ENCODE measurements around the gene ERG. TPM values are rescaled to one million over a fixed set of nuclear protein-coding genes. Genes with fewer than 3 reads are reported as not detected.

ERG gene
- total RNA-seq, 2 experiments from 2014 or later: not detected

- no peaks in the 10 kb centered on the region for H3K36me3 Mint-ChIP-seq (ENCODE audit: low read depth)
- H3K27ac Mint-ChIP-seq: no peak overlapping the region
- ATAC-seq (ENCODE audit: poor library complexity) (no peak), DNase-seq (no peak)
- POLR2A ChIA-PET: no interaction called here
- no peaks in the 10 kb centered on the region for H3K4me1 Mint-ChIP-seq (ENCODE audit: low read depth)
- intact Hi-C loops (cut with DNase I, micrococcal nuclease): no loop called here
- no peaks in the 10 kb centered on the region for H3K4me1 ChIP-seq (ENCODE audit: insufficient read depth, low read length)
- H3K9me3 Mint-ChIP-seq: no peaks in the 10 kb centered on the region
- no peaks in the 10 kb centered on the region for H3K27me3 ChIP-seq (ENCODE audit: control insufficient read depth in 1 of 2, insufficient read depth in 2 of 2, low read length in 2 of 2)
- no peak for TF ChIP-seq CTCF (IDR thresholded peaks at IDR 0.05)
- H3K4me3 ChIP-seq (ENCODE audit: low read length): no peak overlapping the region
- CTCF ChIA-PET: no interaction called here
- no peak overlapping the region for H3K27ac ChIP-seq (ENCODE audit: low read depth in 1 of 2, low read length in 2 of 2)
- no peaks in the 10 kb centered on the region for H3K27me3 Mint-ChIP-seq
- no peaks in the 10 kb centered on the region for H3K36me3 ChIP-seq (ENCODE audit: insufficient read depth, low read length)
- no peak overlapping the region for H3K4me3 Mint-ChIP-seq
- no peaks in the 10 kb centered on the region for H3K9me3 ChIP-seq (ENCODE audit: control insufficient read depth in 1 of 2, insufficient read depth in 1 of 2, low read length in 2 of 2)
Observed at GRCh38 chr21:38346286-38346685, 152.0 kb downstream of the ERG start.

GRCh38 chr21:38343691-38344090, 154.6 kb downstream of the ERG start:
- intact Hi-C loops (cut with DNase I, micrococcal nuclease): no loop called here
- no peak for ATAC-seq (ENCODE audit: poor library complexity)
- no peaks in the 10 kb centered on the region for H3K36me3 Mint-ChIP-seq (ENCODE audit: low read depth)
- no peaks in the 10 kb centered on the region for H3K27me3 Mint-ChIP-seq
- CTCF ChIA-PET: no interaction called here
- no peaks in the 10 kb centered on the region for H3K4me1 ChIP-seq (ENCODE audit: insufficient read depth, low read length)
- no peak overlapping the region for H3K4me3 ChIP-seq (ENCODE audit: low read length)
- H3K9me3 ChIP-seq (ENCODE audit: control insufficient read depth in 1 of 2, insufficient read depth in 1 of 2, low read length in 2 of 2): no peaks in the 10 kb centered on the region
- no peaks in the 10 kb centered on the region for H3K27me3 ChIP-seq (ENCODE audit: control insufficient read depth in 1 of 2, insufficient read depth in 2 of 2, low read length in 2 of 2)
- no peak for TF ChIP-seq CTCF (IDR thresholded peaks at IDR 0.05)
- H3K36me3 ChIP-seq (ENCODE audit: insufficient read depth, low read length): no peaks in the 10 kb centered on the region
- POLR2A ChIA-PET: no interaction called here
- no peak for DNase-seq
- H3K27ac Mint-ChIP-seq: no peak overlapping the region
- H3K4me3 Mint-ChIP-seq: no peak overlapping the region
- no peaks in the 10 kb centered on the region for H3K9me3 Mint-ChIP-seq
- no peak overlapping the region for H3K27ac ChIP-seq (ENCODE audit: low read depth in 1 of 2, low read length in 2 of 2)
- H3K4me1 Mint-ChIP-seq (ENCODE audit: low read depth): no peaks in the 10 kb centered on the region

- Mint-ChIP-seq H3K27ac (no peak overlapping the region), H3K9me3 (no peaks in the 10 kb centered on the region), H3K36me3 (ENCODE audit: low read depth) (no peaks in the 10 kb centered on the region), H3K4me1 (ENCODE audit: low read depth) (no peaks in the 10 kb centered on the region), H3K27me3 (no peaks in the 10 kb centered on the region), H3K4me3 (no peak overlapping the region)
- no peaks in the 10 kb centered on the region for H3K9me3 ChIP-seq (ENCODE audit: control insufficient read depth in 1 of 2, insufficient read depth in 1 of 2, low read length in 2 of 2)
- POLR2A ChIA-PET: no interaction called here
- H3K27me3 ChIP-seq (ENCODE audit: control insufficient read depth in 1 of 2, insufficient read depth in 2 of 2, low read length in 2 of 2): no peaks in the 10 kb centered on the region
- intact Hi-C loops (cut with DNase I, micrococcal nuclease): no loop called here
- no peak overlapping the region for H3K4me3 ChIP-seq (ENCODE audit: low read length)
- CTCF ChIA-PET: no interaction called here
- no peaks in the 10 kb centered on the region for H3K36me3 ChIP-seq (ENCODE audit: insufficient read depth, low read length)
- ATAC-seq (ENCODE audit: poor library complexity): no peak
- H3K4me1 ChIP-seq (ENCODE audit: insufficient read depth, low read length): no peaks in the 10 kb centered on the region
- no peak for TF ChIP-seq CTCF (IDR thresholded peaks at IDR 0.05)
- no peak overlapping the region for H3K27ac ChIP-seq (ENCODE audit: low read depth in 1 of 2, low read length in 2 of 2)
- DNase-seq: no peak
Observed at GRCh38 chr21:38342739-38343138, 155.5 kb downstream of the ERG start.

Measured in CD4-positive, alpha-beta T cell (primary cell).